CD4-positive, alpha-beta T cell treated with Interleukin-4 for 1 hour (primary cell): Measurements from ENCODE around the gene NHS.
"Not testable (repeated sequence)": the region's sequence is repeated elsewhere in the genome, so short reads cannot be mapped to it uniquely, and the experiment has no call there.

Experiments used
- DNase-seq, 2 donors: peaks; one replicate each; pipeline ENCODE4 v3.0.0-alpha.2; 2020 to 2022

Gene NHS

GRCh38 chrX:17409566-17410290, 34.7 kb downstream of the NHS start:
- DNase-seq: no peak

GRCh38 chrX:17410651-17411050, 35.7 kb downstream of the NHS start:
- DNase-seq: no peak

GRCh38 chrX:17411205-17411604, 36.2 kb downstream of the NHS start:
- DNase-seq: no peak

- no peak for DNase-seq
Measured at GRCh38 chrX:17412692-17413091, 37.7 kb downstream of the NHS start.

GRCh38 chrX:17413228-17413627, 38.2 kb downstream of the NHS start:
- no peak for DNase-seq

- no peak for DNase-seq
Measured at GRCh38 chrX:17414027-17414658, 39.1 kb downstream of the NHS start.

- DNase-seq: no peak
Measured at GRCh38 chrX:17414839-17415238, 39.8 kb downstream of the NHS start.

- no peak for DNase-seq
Measured at GRCh38 chrX:17415242-17415810, 40.3 kb downstream of the NHS start.

GRCh38 chrX:17417372-17417771, 42.4 kb downstream of the NHS start:
- no peak for DNase-seq

GRCh38 chrX:17425136-17425535, 50.1 kb downstream of the NHS start:
- no peak for DNase-seq

- no peak for DNase-seq
Measured at GRCh38 chrX:17425551-17425950, 50.6 kb downstream of the NHS start.

GRCh38 chrX:17431171-17431570, 56.2 kb downstream of the NHS start:
- no peak for DNase-seq

- no peak for DNase-seq
Measured at GRCh38 chrX:17432158-17432557, 57.2 kb downstream of the NHS start.

GRCh38 chrX:17433965-17434364, 59.0 kb downstream of the NHS start:
- no peak for DNase-seq

GRCh38 chrX:17435476-17435875, 60.5 kb downstream of the NHS start:
- no peak for DNase-seq

GRCh38 chrX:17438221-17438620, 63.2 kb downstream of the NHS start:
- DNase-seq: no peak

GRCh38 chrX:17440258-17440657, 65.3 kb downstream of the NHS start:
- DNase-seq: no peak

- no peak for DNase-seq
Measured at GRCh38 chrX:17440836-17441235, 65.8 kb downstream of the NHS start.

GRCh38 chrX:17441965-17442364, 67.0 kb downstream of the NHS start:
- DNase-seq: no peak

- DNase-seq: no peak
Measured at GRCh38 chrX:17442898-17443297, 67.9 kb downstream of the NHS start.

GRCh38 chrX:17443556-17443955, 68.6 kb downstream of the NHS start:
- no peak for DNase-seq

- DNase-seq: not testable (repeated sequence)
Measured at GRCh38 chrX:17446269-17446668, 71.3 kb downstream of the NHS start.

- no peak for DNase-seq
Measured at GRCh38 chrX:17448188-17448587, 73.2 kb downstream of the NHS start.

- no peak for DNase-seq
Measured at GRCh38 chrX:17449866-17450265, 74.9 kb downstream of the NHS start.

- no peak for DNase-seq
Measured at GRCh38 chrX:17453788-17454187, 78.8 kb downstream of the NHS start.
